ENCODE measurements around the gene NPC1L1. TPM values are rescaled to one million over a fixed set of nuclear protein-coding genes. Genes with fewer than 3 reads are reported as not detected.

NPC1L1 gene
- total RNA-seq, 6 experiments from 2014 or later, result 17.0 to 49.8 (median 21.1) TPM

- 89% methylated on average over 3 of the region's 5 CpGs for WGBS (ENCODE audit: insufficient coverage, low coverage, low lambda C conversion rate, missing lambda C conversion rate)
- Histone ChIP-seq H3K27ac (no peak overlapping the region), H3K9me3 (no peaks in the 10 kb centered on the region), H3K36me3 (no peaks in the 10 kb centered on the region), H3K4me3 (no peak overlapping the region), H3K27me3 (no peaks in the 10 kb centered on the region), H3K4me1 (no peaks in the 10 kb centered on the region)
- no peak for DNase-seq
- TF ChIP-seq POLR2A (IDR thresholded peaks at IDR 0.05), result no peak
- TF ChIP-seq CTCF (IDR thresholded peaks at IDR 0.05), result no peak
- ATAC-seq, result no peak
- intact Hi-C loops (cut with DNase I), result loop anchor here in 1 of 2 donors (10.0 kb wide), 1 partner anchor 67 kb away; no protein-coding TSS in a partner anchor
These were observed 43.7 kb downstream of the NPC1L1 start for GRCh38 chr7:44497155-44498027.

- no peak for DNase-seq
- no peak for TF ChIP-seq CTCF (IDR thresholded peaks at IDR 0.05)
- no peak for TF ChIP-seq POLR2A (IDR thresholded peaks at IDR 0.05)
- no peak for ATAC-seq
- Histone ChIP-seq H3K9me3 (no peaks in the 10 kb centered on the region), H3K4me1 (no peaks in the 10 kb centered on the region), H3K27ac (no peak overlapping the region), H3K4me3 (no peak overlapping the region), H3K36me3 (no peaks in the 10 kb centered on the region), H3K27me3 (no peaks in the 10 kb centered on the region)
- intact Hi-C loops (cut with DNase I), result loop anchor here in 1 of 2 donors (10.0 kb wide), 1 partner anchor 68 kb away; no protein-coding TSS in a partner anchor
- 67% methylated on average over 1 of the region's 1 CpG for WGBS (ENCODE audit: insufficient coverage, low coverage, low lambda C conversion rate, missing lambda C conversion rate)
These were observed 44.7 kb downstream of the NPC1L1 start for GRCh38 chr7:44496385-44496784.

- no peak for TF ChIP-seq POLR2A (IDR thresholded peaks at IDR 0.05)
- no peaks in the 10 kb centered on the region for H3K9me3 ChIP-seq
- no peak overlapping the region for H3K4me3 ChIP-seq
- DNase-seq (no peak), ATAC-seq (no peak)
- no peak overlapping the region for H3K27ac ChIP-seq
- WGBS (ENCODE audit: insufficient coverage, low coverage, low lambda C conversion rate, missing lambda C conversion rate), result 53% methylated on average over 2 of the region's 2 CpGs
- H3K4me1 ChIP-seq, result no peaks in the 10 kb centered on the region
- no peaks in the 10 kb centered on the region for H3K36me3 ChIP-seq
- H3K27me3 ChIP-seq, result no peaks in the 10 kb centered on the region
- intact Hi-C loops (cut with DNase I), result loop anchor here in 1 of 2 donors (10.0 kb wide), 1 partner anchor 70 kb away; no protein-coding TSS in a partner anchor
These were observed 46.2 kb downstream of the NPC1L1 start for GRCh38 chr7:44494960-44495359.

GRCh38 chr7:44491229-44491628 lies 49.9 kb downstream of the NPC1L1 start:
- H3K36me3 ChIP-seq, result no peaks in the 10 kb centered on the region
- WGBS (ENCODE audit: insufficient coverage, low coverage, low lambda C conversion rate, missing lambda C conversion rate), result 5% methylated on average over 3 of the region's 3 CpGs
- intact Hi-C loops (cut with DNase I), result loop anchor here in 1 of 2 donors (10.0 kb wide), 1 partner anchor 74 kb away; no protein-coding TSS in a partner anchor
- H3K9me3 ChIP-seq, result no peaks in the 10 kb centered on the region
- peaks cover 0 to 29% (median 4%) of the 10 kb centered on the region in 4 donors for H3K4me1 ChIP-seq
- H3K27me3 ChIP-seq, result no peaks in the 10 kb centered on the region
- ATAC-seq, result no peak
- DNase-seq, result no peak
- H3K27ac ChIP-seq, result peak overlapping the region in 1 of 3 donors; percentile 99
- TF ChIP-seq POLR2A (IDR thresholded peaks at IDR 0.05), result no peak
- TF ChIP-seq CTCF (IDR thresholded peaks at IDR 0.05), result no peak
- peak overlapping the region; percentile 80 to 94 (median 90) for H3K4me3 ChIP-seq
